Endometrial microvascular endothelial cells (primary cell): Measurements from ENCODE around the gene LRMDA. TPM values are rescaled to one million over a fixed set of nuclear protein-coding genes. Genes with fewer than 3 reads are reported as not detected.

Source experiments
- in situ Hi-C: cut with HindIII; loops from 2 replicates; pipeline ENCODE4 v1.10.0; 2017; ENCODE audit warnings: low sequenced_read_pairs, low pct_unique_long_range_greater_than_20kb; ENCODE audit errors: inconsistent ontology term
- total RNA-seq: library from RNA; depleted of rRNA; stranded (reverse); fragments of >200 nt; gene quantifications from one replicate; pipeline ENCODE4 v1.2.3, GENCODE V29; 2015; ENCODE audit errors: inconsistent ontology term

Gene LRMDA
- total RNA-seq, 1 donor from 2014 or later = 1.2 TPM

DNA sequence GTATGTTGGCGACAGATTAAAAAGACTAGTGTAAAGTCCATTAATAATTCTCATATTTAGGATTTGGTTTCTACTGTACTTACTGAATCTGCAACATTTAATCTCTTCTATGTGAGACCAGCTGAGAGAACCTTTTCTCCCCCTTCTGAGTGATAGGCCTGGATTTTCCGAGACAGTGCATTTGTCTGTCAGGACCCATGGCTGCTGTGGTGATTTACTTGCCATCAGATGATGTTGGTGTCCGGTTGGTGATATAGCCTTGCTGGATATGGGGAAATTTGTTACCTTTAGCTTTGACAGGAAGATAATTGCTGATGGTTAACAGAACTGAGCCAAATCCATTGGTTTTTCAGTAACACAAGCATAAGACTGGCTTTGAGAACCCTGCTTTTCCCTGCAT lies 517.2 kb downstream of the LRMDA start:
- in situ Hi-C loops = no loop called here

DNA sequence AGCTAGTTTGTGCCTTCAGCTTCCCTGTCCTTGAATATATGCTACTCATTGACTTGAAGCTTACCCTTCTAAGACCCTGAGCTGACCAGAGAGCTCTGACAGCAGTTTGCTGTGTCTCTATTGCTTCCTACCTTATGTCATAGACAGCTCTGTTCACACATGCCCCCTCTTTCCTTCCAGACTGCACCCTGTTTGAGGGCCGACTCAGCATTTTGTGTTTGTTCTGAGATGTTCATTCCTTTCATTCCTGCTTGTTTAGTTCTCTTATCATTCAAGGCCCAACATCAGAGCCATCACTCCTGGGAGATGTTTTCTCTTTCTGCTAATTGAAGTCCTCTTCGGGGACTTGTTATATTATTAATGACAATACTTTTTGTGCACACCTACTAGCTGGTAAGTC lies 518.9 kb downstream of the LRMDA start:
- in situ Hi-C loops = no loop called here

DNA sequence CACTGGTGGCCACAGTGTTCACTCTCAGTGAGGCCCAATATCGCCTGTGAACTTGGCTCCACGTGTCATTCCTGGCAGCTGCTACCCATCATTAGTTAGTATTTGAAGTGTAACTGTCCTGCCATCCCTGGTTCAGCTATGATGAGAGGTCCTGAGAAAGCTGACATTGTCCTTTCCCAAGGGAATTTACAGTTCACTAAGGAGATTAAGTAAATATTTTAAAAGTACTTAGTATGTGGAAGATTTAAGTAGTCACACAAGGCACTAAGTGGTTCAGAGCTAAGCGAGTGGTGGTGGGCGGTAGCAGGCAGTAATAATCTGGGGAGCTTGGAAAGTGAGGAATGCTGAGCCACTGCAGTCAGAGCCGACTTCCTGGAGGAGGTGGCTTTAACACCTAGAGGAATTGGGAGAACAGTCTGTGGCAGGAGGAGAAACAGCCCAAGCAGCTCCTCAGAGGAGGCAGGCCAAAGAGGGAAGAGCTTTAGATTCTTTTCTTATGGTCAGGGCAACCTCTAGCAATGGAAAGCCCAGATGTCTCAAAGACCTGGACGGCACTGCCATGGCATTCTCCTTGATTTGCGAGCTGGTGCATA lies 519.7 kb downstream of the LRMDA start:
- in situ Hi-C loops = no loop called here

DNA sequence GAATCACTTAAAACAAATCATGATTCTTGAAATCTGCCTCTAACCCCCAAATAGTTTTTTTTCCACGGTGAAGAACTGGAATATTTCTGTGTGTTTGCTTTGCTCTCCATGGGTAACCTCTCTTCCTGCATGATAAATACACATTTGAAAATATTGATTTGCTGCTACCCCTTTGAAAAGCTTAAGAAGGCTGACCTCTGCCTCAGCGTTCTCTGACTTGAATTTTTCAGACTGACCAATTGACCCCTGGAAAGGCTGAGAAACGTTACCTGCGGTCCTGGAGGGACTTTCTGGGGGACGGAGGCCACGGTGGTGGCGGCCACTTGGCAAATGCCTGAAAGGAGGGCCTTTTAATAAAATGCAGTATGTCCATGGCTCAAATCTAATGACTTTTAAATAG lies 520.2 kb downstream of the LRMDA start:
- in situ Hi-C loops = no loop called here

DNA sequence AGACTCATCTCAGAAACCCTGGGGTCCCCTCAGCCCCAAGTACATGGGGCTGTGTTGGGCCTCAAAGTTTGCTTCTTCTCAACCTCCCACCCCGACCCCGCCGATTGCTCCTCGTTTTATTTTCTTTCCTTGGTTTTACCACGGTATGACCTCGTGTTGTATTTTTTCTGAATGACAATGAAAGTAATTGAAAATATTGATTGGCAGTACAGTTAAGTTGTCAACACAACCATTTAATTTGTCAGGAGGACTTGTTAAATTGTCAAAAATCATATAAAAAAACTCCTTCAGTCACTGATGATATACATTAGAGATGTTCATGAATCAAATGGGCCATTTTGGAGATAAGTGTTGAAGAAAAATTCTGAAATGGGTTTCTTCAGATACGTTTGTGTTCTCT lies 520.7 kb downstream of the LRMDA start:
- in situ Hi-C loops = no loop called here

DNA sequence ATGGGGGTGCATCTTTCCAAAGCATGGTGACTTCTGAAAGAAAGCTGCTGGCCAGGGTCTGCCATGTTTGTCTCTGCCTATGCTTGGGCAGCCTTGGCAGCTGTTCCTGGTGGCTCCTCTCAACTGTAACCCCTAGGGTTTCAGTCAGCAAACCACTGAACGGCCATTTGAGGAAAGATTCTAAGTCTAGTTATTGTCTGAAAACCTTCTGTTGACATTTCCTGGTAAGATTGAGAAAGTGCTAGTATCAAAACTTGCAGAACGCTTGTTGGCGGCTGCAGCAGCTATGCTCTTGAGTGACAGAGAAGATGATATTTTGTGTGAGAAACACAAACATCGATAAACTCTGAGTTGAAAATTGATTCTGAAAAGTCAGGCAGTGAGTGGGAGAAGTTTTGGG lies 523.1 kb downstream of the LRMDA start:
- in situ Hi-C loops = no loop called here

DNA sequence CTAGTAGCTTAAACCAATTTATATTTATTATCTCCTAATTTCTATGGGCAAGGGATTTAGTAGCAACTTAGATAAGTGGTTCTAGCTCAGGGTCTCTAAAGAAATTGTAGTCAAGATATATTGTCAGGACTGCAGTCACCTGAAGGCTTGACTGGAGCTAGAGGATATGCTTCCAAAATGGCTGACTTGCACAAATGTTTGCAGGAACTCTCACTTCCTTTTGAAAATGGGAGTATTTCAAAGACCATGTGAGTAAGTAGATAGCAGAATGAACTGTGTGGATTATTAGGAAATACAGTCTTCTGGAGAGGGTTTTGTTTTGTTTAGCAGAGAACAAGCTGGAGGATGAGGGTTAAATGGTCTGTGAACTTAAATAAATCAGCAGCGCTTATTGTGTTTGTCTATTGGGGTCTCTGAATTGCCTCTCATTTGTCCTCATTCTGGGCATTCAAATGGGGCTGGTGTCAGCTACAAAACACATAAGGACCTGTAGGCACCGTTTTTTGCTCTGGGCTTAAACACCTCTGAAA lies 524.6 kb downstream of the LRMDA start:
- in situ Hi-C loops = no loop called here

DNA sequence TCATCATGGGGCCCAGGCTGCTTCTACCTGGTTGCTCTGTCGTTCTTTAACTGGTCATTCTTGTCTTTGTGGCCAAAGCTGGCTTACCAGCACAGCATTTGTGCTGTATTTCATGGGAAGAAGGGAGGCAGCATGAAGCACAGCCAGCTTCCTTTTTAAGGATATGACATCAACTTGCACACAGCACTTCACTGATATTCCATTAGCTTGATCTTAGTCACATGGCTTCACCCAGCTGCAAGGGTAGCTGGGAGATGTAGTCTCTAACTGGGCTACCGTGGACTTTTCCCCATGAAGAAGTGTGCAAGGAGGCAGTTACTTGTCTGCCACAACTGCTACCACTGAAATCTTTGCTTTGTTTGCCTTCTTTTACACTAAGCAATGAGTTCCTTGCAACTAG lies 525.2 kb downstream of the LRMDA start:
- in situ Hi-C loops = no loop called here

DNA sequence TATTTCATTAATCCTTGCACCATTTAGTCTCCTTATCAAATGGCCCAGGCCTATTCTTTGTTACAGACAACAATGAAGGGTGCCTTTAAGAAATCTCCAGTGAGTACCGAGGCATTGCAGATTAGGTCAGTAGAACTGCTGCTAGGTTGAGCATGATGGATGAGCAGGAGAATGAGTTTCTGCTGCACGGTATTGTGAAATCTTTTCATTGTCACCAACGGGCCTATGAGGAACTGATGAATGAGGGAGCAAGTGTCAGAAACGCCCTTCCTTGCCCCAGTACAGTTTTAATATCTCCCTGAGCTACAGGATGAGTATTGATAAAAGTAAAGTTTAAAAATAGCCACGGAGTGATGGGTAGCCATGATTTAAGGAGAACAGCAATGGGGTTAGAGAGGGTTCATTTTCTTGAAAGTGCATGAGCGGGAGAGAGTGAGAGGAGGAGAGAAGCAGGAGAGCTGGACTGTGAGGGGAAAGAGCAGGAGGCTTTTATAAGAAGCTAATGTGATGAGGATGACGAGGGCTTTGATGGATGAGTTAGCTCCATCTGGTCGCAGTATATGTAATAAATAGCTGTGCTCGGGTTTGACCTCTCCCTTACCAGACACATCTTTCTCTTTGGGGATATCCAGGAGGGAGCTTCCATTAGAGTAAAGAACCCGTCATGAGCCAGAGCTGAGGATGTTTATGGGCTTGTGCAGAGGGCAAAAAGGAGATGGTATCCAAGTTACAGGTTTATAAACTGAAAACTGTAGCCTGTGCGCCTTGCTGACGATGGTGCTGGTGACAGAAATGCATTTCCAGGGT lies 526.1 kb downstream of the LRMDA start:
- in situ Hi-C loops = no loop called here

DNA sequence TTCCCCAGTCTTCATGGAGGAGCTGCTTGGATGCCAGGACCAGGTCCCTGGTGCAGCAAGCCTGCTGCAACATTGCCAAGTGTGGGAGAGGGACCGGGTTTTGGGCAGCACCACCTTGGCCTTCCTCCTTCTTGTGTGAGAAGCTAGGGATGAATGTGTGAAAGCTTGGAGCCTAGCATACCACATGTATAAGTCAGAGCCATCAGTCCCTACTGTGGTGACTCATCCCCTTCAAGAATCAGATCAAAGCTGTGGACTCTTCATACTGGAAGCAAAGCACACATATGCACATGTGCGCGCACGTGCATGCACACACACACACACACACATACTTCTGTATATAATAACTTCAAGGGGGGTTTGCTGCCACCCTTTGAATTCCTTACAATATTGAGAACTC lies 527.8 kb downstream of the LRMDA start:
- in situ Hi-C loops = no loop called here

DNA sequence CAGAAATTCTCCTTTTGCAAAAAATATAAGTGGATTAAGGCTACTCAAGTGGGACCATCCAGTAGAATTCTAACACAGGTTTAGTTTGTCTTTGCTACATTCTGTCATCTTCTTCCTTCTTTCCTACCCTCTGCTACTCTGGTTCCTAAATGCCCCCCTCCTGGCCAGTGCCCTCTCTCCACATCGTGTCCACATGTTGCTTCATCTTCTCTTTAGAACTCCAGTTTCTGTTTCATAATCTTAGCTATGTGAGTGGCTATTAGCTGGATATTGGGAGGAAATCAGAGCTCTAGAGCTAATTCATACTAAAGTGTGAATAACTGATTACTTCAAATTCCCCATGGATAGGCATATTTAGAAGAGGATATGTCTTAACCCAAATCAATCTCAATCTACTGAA lies 528.5 kb downstream of the LRMDA start:
- in situ Hi-C loops = no loop called here

DNA sequence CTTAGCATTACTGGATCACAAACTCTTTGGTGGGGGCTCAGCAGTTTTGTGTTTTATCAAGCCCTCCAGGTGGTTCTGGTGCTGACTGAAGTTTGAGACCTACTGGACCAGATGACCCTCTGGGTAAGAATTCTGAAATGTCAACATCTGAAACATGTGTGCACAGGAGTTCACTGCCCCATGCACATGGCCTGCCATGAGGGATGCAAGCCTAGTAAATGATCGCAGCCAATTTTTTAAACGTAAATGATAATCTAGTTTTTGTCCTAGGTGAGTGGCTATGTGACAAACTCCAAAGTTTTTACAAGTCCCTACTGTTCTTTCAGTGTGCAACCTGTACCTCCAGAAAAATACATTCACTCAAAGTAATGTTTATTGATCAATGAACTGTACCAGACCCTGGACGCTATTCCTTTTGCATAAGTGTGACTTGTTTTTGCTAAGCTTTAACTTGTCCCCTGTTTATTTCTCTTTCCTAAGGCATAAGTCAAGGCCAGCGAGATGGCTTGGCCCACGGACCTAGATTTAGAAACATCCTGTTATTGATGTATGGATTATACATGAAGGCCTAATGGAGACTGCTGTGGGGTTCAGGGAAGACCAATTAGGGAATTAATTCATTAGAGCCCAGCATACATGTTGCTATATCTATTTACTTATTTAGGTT lies 531.1 kb downstream of the LRMDA start:
- in situ Hi-C loops = no loop called here

DNA sequence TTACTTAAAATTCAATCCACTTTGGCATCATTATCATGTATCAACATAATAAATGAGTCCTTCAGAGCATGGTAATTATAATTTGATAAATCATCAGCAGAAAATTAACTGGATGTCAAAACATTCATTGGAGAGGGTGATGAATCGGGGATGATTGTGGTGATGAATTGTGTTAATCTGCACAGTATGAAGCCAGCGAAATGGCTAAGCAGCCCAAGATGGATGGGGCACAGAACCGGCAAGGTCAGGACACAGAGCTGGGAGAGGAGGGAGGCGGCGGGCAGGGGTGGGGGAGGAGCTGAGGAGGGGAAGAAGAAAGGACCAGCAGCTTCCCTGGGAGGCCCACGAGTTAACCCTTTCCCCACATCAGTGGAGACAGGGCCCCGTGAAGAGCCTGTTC lies 536.1 kb downstream of the LRMDA start:
- in situ Hi-C loops = no loop called here

DNA sequence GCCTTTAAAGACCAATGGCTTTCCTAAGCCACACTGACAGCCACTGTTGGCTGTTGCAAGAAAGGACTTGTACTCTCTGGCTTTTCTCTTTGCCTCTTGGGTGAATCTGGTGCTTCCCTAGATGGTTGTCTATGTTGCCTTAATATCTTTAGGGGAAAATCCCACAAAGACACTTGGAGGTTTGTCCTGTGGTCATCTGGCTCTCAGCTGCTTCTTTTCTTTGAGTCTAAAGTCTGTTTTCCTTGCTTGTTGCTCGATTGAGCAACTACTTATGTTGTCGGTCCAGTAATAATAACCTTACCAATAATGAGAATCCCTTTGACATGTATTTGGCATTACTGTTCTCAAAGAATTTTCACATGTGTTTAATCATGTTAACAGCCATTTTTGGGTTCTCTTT lies 537.6 kb downstream of the LRMDA start:
- in situ Hi-C loops = no loop called here

DNA sequence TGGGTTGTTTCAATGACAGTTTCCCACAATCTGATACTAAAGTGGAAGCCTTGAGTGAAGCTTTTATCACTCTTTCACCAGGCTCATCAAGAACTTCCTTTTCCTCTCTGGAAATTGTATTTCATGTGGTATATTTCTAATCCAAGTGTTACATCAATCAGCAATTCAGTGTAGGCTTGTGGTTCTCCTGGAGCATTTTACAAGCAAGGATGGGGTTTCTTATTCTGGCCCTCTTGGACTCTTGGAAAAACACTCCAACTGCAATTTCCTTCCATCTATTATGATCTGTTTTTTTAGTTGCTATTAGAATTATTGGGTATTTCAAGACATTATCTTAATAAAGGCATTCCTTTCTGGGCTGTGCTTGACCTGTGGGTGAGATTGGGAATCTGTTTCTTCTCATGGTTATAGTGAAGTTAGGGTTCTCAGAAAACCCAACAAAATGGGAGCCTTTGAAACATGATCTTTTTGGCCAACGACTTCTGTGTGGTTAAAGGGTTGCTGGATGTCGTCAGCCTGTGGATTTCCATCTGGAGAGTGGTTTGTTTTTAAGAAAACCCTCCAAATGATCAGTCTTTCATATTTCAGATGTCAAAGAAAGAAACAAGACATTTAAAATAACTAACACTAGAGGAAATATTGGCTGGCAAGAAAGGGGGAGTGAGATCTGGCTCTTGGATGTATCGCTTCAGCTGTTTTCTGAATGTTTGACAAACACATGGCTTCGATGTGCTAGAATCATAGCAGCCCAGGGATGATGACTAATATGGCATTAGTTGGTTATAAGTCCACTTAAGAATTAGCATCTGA lies 540.2 kb downstream of the LRMDA start:
- in situ Hi-C loops = no loop called here

DNA sequence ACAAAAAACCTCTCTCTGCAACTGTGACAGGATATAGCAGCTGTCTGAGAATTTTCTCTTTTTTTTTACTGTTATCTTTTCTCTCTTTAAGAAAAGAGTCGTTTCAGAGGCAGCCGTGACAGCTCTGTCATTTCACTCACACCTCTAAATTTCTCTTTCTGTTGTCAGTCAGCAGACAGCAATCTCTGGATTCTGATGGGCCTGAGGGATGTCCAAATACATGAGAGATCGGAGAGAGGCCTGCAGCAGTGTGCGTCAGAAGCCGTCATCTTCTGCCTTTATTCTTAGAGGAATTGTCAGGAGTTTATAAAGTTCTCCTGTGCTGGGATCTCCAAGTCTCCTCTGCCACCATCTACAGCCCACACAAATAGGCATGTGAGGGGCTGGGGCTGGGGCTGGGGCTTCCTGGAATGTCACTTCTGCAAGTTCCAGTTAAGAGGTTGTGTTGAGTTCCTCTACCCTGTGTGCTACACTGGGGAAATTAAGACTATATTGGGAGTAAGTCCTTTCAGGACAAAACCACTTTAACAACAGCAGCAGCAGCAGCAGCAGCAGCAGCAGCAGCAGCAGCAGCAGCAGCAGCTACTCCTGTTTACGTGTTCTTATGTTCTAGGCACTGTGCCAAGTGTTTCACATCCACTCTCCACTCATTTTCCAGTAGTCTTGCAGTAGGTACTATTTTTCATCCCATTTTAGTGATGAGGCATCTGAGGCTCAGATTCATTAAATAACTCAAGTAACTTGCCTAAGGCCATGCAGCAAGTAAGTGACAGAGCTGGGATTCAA lies 541.3 kb downstream of the LRMDA start:
- in situ Hi-C loops = no loop called here

DNA sequence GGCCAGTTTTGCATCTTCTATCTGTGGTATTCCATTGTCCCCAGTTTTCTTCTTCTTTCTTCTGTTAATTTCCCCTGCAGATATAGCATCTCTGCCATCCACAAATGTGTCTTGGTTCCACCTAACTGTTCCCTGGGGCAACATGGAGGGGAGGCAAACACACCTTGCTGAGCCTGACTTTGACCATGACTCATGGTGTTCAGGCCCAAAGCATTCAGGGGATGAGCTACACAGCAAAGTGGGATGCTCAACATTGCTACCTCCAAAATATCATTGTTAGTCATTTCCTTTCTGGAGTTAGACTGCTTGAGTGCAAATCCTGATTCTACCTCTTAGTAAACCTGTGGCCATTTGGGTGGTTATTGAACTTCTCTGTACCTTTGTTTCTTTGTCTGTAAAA lies 542.7 kb downstream of the LRMDA start:
- in situ Hi-C loops = no loop called here

DNA sequence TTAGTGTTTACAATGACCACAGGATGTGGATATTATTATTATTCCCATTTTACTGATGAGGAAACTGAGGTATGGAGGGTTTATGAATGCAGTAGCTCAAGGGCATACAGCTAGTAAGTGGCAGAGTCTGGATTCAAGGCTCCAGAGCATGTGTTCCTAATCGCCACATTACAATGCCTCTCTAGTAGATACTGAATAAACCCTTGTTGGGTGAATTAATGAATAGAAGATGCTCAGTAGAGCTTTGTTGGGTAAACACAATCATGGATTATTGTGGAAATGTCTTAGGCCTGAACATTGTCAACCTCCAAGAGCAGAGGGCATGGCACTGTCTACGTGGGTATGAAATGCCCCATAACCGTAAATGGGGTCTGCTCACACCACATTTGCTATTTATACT lies 545.3 kb downstream of the LRMDA start:
- in situ Hi-C loops = no loop called here

DNA sequence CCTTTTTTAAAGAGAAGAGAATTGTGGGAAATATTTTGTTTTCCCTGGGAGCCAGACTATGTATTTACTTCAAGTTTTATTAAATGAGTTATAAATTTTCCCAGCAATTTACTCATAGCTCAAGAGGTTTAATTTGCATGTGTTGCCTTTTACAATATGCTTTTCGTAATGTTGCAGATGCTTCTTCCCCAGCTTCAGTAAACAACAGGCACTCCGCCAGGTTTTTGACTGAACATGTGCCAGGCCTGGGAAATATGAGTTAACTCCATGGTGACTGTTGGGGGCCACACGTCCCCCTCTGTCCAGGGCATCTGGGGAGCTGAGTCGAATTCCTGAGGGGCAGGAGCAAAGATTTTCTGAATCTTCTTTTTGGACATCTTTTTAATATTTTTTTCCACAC lies 545.7 kb downstream of the LRMDA start:
- in situ Hi-C loops = no loop called here
